Motor neuron (in vitro differentiated cells): ENCODE data around the gene TH. TPM values are rescaled to one million over a fixed set of nuclear protein-coding genes. Genes with fewer than 3 reads are reported as not detected.
A peak's percentile ranks its signal among the peaks of the same experiment; 100 is the strongest.

Experiments
- ATAC-seq, 8 experiments: fragments of 200-7000 bp; cut with Tn5 transposase; replicated peaks in 6 of 8; 2 replicates each; pipeline ENCODE4 v1.8.0; 2021; ENCODE audit warnings: mild to moderate bottlenecking in 8 of 8, moderate library complexity in 8 of 8
- H3K27ac ChIP-seq, 2 donors: fragments of 250-450 bp; sonication (Bioruptor Pico); 2 replicates each; pipeline ENCODE4 v1.9.0; 2021; ENCODE audit warnings: antibody characterized with exemption in 2 of 2, mild to moderate bottlenecking in 2 of 2, moderate library complexity in 1 of 2
- H3K4me1 ChIP-seq, 2 donors: fragments of 250-450 bp; sonication (Bioruptor Pico); replicated peaks in 1 of 2; 2 replicates each; pipeline ENCODE4 v1.6.1; 2021; ENCODE audit warnings: antibody characterized with exemption in 2 of 2, mild to moderate bottlenecking in 2 of 2, moderate library complexity in 1 of 2
- H3K4me3 ChIP-seq, 5 donors: fragments of 250-450 bp; sonication (Bioruptor Pico); 2 replicates each; pipeline ENCODE4 v1.9.0; 2021; ENCODE audit warnings: antibody characterized with exemption in 5 of 5, mild to moderate bottlenecking in 5 of 5, moderate library complexity in 4 of 5
- WGBS, 10 experiments: fragments of 450-650 bp; shearing (Covaris generic); methylation state at CpG; one replicate each; pipeline ENCODE4 v1.0.0; 2022; 5-methylcytosine and 5-hydroxymethylcytosine counted together
- in situ Hi-C, 9 experiments: fragments of 400-800 bp; cut with MboI; loops; one replicate each; pipeline ENCODE4 v1.15.0; 2021; ENCODE audit warnings: low sequenced_read_pairs in 9 of 9, low pct_unique_long_range_greater_than_20kb in 2 of 9; ENCODE audit not compliant: unreplicated experiment in 9 of 9
- total RNA-seq, 8 experiments: library from RNA; unstranded; fragments of 300-600 nt; gene quantifications; 2 replicates each; pipeline versions ENCODE4 v1.2.3 to v1.2.4, GENCODE V29; 2022

TH gene
- total RNA-seq, 8 experiments from 2014 or later, result 0.50 to 2.2 (median 0.60) TPM; not detected in 1

DNA sequence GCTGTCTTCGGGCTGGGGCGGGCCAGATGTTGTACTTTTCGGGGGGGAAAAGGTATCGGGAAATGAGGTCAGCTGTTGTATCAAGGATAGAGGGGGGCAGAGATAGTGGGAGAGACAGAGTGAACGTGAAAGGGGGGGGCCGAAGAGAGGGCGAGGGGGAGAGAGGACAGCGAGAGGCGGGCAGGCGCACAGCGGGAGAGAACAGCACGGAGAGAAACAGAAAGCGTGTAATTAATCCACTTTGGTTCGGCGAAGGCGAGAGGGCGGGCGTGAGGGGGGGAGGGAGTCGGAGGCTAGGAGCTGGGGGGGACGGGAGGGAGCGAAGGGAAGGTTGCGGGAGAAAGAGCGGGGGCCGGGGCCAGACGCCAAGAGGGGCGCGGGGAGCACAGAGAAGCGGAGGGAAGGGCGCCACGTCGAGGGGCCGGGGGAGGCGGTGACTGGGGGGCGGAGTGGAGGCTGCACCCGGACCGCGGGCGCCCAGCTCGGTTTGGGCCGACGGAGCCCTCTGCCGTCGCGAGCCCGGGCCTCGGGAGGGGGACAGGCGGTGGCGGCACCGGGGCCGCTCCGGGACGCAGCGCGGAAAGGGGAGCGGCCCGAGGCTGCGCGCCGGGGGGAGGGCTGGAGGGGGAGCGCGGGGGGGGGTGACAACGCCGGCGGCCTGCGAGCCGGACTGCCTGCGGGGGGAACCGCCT, 33.0 kb downstream of the TH start:
- peak; percentile 1 to 35 (median 14) for ATAC-seq
- in situ Hi-C loops, result no loop called here
- H3K27ac ChIP-seq, result peak overlapping the region in 1 of 2 donors; percentile 52
- H3K4me3 ChIP-seq, result peak overlapping the region in 3 of 5 donors; percentile 33 to 43 (median 37)
- H3K4me1 ChIP-seq, result peaks cover 10 to 21% of the 10 kb centered on the region in 2 donors
- WGBS, 10 experiments, result no CpG with 5 or more reads among the region's 68 CpGs

- peak in 6 of 8 experiments; percentile 3 to 30 (median 20) for ATAC-seq
- Histone ChIP-seq H3K4me1 (peaks cover 10 to 21% of the 10 kb centered on the region in 2 donors), H3K27ac (peak overlapping the region in 1 of 2 donors; percentile 3), H3K4me3 (peak overlapping the region; percentile 5 to 43 (median 33))
- WGBS, 10 experiments, result no CpG with 5 or more reads among the region's 44 CpGs
- in situ Hi-C loops, result no loop called here
Observed at GRCh38 chr11:2138068-2138430, 33.6 kb downstream of the TH start.

DNA sequence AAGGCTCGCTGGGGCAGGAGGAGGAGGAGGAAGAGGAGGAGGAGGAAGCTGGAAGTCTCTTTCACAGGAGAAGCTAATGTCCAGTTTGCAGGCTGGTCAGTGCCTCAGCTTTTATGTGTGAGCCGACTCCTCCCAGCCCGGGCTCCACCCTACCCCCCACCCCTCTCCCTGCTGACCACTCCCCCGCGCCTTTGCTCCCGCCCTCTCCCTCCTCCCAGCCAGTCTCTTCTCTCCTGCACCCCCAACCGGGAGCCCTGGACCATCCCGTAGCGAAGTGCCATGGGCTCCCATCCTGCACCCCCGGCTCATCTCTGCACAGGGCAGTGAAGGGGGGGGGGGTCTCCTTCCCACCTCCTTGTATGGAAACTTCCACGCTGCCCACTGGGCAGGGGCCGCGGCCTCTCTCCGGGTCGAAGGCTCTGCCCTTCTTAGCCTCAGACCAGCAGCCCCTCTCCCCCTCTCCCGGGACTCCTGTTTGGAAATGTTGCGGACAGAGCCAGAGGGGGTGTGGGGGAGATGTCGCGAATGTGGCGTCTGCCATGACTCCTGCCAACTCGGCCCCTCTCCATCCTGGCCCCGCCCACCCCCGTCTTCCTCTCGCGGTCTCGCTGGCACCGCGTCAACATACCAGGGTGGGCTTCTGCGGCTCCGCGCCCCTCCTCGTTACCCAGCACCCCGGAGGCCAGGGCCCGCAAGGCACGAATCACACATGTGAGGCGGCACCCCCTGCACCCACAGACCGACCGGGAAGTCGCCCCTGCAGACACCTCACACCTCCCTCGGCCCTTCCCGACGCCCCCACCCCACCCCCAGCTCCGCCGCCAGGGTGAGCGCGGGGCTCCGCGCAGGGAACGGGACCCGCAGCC, 34.2 kb downstream of the TH start:
- in situ Hi-C loops, result no loop called here
- Histone ChIP-seq H3K27ac (peak overlapping the region in 1 of 2 donors; percentile 3), H3K4me3 (peak overlapping the region; percentile 5 to 43 (median 33)), H3K4me1 (peaks cover 10 to 23% of the 10 kb centered on the region in 2 donors)
- ATAC-seq, result peak; percentile 35 to 77 (median 68)
- WGBS, 10 experiments, result 0% methylated on average over 4 of the region's 50 CpGs; no CpG with 5 or more reads in 9 of the 10 experiments

DNA sequence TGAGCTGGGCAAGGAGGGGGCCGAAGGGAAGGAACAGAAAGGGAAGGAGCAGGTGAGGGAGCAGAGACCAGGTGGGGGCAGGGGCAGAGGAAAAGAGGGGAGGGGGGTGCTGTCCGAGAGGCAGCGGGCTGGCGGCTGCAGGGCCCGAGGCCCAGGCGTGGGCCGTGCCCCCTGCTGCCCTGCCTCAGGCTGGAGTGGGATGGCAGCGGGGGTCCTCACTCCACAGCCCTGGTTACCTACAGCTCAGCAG, 34.7 kb downstream of the TH start:
- Histone ChIP-seq H3K4me3 (peak overlapping the region in 3 of 5 donors; percentile 33 to 43 (median 37)), H3K27ac (no peak overlapping the region), H3K4me1 (peaks cover 10 to 23% of the 10 kb centered on the region in 2 donors)
- peak; percentile 1 to 13 (median 8) for ATAC-seq
- 0% methylated on average over 1 of the region's 8 CpGs; no CpG with 5 or more reads in 9 of the 10 experiments for WGBS, 10 experiments
- in situ Hi-C loops, result no loop called here

- Histone ChIP-seq H3K4me1 (peaks cover 10 to 23% of the 10 kb centered on the region in 2 donors), H3K27ac (no peak overlapping the region), H3K4me3 (peak overlapping the region in 3 of 5 donors; percentile 33 to 43 (median 37))
- in situ Hi-C loops, result no loop called here
- 18 to 90% (median 81%) methylated on average over 2 to 10 of the region's 24 CpGs; no CpG with 5 or more reads in 4 of the 10 experiments for WGBS, 10 experiments
- ATAC-seq, result no peak
Observed at GRCh38 chr11:2136209-2136951, 35.2 kb downstream of the TH start.

DNA sequence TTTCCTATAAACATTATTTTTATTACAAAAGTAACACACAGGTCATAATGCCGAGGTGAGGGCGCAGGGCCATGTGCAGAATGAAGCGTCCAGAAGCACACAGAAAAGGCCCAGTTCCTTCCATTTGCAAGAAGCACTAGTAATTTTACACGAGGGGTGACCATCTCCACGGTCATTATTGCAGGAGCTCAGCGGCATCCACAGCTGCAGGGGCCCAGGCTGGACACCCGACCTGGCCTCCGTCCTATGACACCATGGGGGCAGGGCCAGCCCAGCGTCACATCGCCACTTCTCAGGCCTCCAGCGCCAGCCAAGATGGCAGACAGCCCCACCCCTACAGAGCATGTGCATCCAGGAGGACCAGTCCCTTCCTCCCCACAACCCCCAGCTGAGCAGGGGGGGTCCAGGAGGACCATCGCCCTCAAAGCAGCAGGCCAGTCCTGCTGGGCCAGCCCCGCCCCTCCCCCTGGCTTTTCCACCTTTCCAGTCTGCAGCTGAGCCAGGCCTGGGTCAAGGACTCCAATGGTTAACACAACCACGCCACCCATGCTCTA, 35.9 kb downstream of the TH start:
- H3K27ac ChIP-seq, result no peak overlapping the region
- WGBS, 10 experiments, result 50 to 100% (median 80%) methylated on average over 2 to 7 of the region's 14 CpGs; no CpG with 5 or more reads in 4 of the 10 experiments
- ATAC-seq, result no peak
- in situ Hi-C loops, result no loop called here
- no peak overlapping the region for H3K4me3 ChIP-seq
- peaks cover 10 to 20% of the 10 kb centered on the region in 2 donors for H3K4me1 ChIP-seq

GRCh38 chr11:2135018-2135569, 36.5 kb downstream of the TH start:
- in situ Hi-C loops, result no loop called here
- WGBS, 10 experiments, result 83 to 100% (median 91%) methylated on average over 1 to 8 of the region's 26 CpGs; no CpG with 5 or more reads in 3 of the 10 experiments
- H3K4me1 ChIP-seq, result peaks cover 8 to 16% of the 10 kb centered on the region in 2 donors
- no peak overlapping the region for H3K27ac ChIP-seq
- no peak for ATAC-seq
- H3K4me3 ChIP-seq, result no peak overlapping the region

GRCh38 chr11:2134022-2135010, 37.3 kb downstream of the TH start:
- ATAC-seq, result no peak
- H3K4me1 ChIP-seq, result peaks cover 6 to 10% of the 10 kb centered on the region in 2 donors
- in situ Hi-C loops, result no loop called here
- no peak overlapping the region for H3K4me3 ChIP-seq
- WGBS, 10 experiments, result 38 to 90% (median 90%) methylated on average over 2 to 7 of the region's 19 CpGs; no CpG with 5 or more reads in 7 of the 10 experiments
- H3K27ac ChIP-seq, result no peak overlapping the region

DNA sequence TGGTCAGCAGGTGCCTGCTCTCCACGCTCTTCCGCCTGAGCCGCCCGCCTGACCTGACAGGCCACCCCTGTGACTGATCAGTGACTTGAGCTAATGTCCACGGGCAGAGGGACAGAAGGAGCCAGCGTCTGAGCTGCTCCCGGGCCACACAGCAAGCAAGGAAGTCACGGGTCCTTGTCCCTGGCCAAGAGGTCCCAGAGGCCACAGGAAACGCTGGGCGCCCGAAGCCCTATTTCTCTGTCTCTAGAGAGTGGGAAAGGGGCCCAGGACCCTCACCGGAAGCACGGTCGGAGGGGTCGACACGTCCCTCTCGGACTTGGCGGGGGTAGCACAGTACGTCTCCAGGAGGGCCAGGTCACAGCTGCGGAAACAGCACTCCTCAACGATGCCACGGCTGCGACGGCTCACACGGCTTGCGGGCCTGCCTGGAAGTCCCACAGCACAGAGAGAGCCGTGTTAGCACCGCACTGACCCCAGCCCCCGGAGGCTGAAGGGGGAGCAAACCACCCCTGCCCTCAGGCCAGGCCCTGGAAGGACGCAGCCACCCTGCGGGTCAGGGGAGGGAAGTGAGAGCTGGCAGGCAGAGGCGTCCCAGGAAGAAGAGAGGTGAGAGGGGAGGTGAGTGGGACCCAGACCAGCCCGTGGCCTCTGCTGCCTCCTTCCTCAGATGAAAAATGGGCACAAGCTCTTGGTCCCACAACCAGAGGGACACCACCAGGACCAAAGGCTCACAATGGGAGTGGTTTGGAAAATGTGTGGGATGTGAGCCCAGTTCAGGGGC, 38.2 kb downstream of the TH start:
- Histone ChIP-seq H3K4me1 (peaks cover 6 to 10% of the 10 kb centered on the region in 2 donors), H3K27ac (no peak overlapping the region), H3K4me3 (no peak overlapping the region)
- in situ Hi-C loops, result no loop called here
- 10 to 89% (median 65%) methylated on average over 2 to 10 of the region's 33 CpGs; no CpG with 5 or more reads in 6 of the 10 experiments for WGBS, 10 experiments
- no peak for ATAC-seq

- in situ Hi-C loops, result no loop called here
- 58% methylated on average over 6 of the region's 24 CpGs; no CpG with 5 or more reads in 9 of the 10 experiments for whole genome bisulfite sequencing, 10 experiments
Observed at GRCh38 chr11:2132874-2133240, 38.8 kb downstream of the TH start.

DNA sequence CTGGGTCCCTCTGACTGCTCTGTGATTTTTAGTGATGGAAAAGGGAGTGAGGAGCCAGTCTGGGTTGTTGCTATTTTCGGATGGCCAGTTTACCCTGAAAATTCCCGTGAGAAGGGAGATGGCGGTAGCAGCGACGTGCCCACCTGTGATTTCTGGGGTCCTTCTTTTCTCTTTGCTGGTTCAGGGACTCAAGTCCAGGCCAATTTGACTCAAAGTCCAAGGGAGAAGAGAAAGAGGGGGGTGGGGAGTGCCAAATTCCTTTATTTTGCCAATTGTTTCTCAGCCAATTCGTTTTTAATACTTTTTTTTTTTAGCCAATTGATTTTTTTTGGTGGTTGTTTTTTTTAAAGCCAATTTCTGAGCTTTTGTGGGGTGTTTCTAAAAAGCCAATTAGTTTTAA, 39.4 kb downstream of the TH start:
- in situ Hi-C loops, result no loop called here
- WGBS, 10 experiments, result 24 to 95% (median 78%) methylated on average over 2 to 5 of the region's 6 CpGs; no CpG with 5 or more reads in 2 of the 10 experiments
- H3K27ac ChIP-seq, result no peak overlapping the region
- no peak for ATAC-seq
- no peak overlapping the region for H3K4me3 ChIP-seq
- peaks cover 2 to 10% of the 10 kb centered on the region in 2 donors for H3K4me1 ChIP-seq

More at GRCh38 chr11:2132874-2133240, 38.8 kb downstream of the TH start:
- Histone ChIP-seq H3K27ac (no peak overlapping the region), H3K4me3 (no peak overlapping the region), H3K4me1 (peaks cover 6 to 10% of the 10 kb centered on the region in 2 donors)
- peak in 1 of 8 experiments; percentile 1 for ATAC-seq
